KOPT-K1 (cell line): Measurements from ENCODE around the gene BEST1.
"Not testable (repeated sequence)": the region's sequence is repeated elsewhere in the genome, so short reads cannot be mapped to it uniquely, and the experiment has no call there.

Experiments
- H3K27ac ChIP-seq: fragments of 200-600 bp; sonication (generic); 2 replicates; pipeline ENCODE4 v1.5.1; 2016; ENCODE audit warnings: antibody characterized with exemption, mild to moderate bottlenecking, low read depth, low read length; ENCODE audit not compliant: poor library complexity, severe bottlenecking
- H3K36me3 ChIP-seq: fragments of 200-600 bp; sonication (generic); 2 replicates; pipeline ENCODE4 v1.5.1; 2017; ENCODE audit warnings: antibody characterized with exemption, mild to moderate bottlenecking, low read length, moderate library complexity; ENCODE audit not compliant: insufficient read depth
- H3K9me3 ChIP-seq: fragments of 200-600 bp; sonication (generic); 2 replicates; pipeline ENCODE4 v1.5.1; 2017; ENCODE audit warnings: antibody characterized with exemption, low read length, mild to moderate bottlenecking; ENCODE audit not compliant: insufficient read depth, poor library complexity, severe bottlenecking

The BEST1 gene

GRCh38 chr11:61951484-61952135 lies 1.5 kb downstream of the BEST1 start:
- no peaks in the 10 kb centered on the region for H3K9me3 ChIP-seq
- H3K36me3 ChIP-seq = no peaks in the 10 kb centered on the region
- H3K27ac ChIP-seq = no peak overlapping the region

- Histone ChIP-seq H3K27ac (no peak overlapping the region), H3K9me3 (no peaks in the 10 kb centered on the region)
Measured at GRCh38 chr11:61952882-61953281, 2.7 kb downstream of the BEST1 start.

GRCh38 chr11:61953632-61954031 lies 3.5 kb downstream of the BEST1 start:
- not testable (repeated sequence) for H3K36me3 ChIP-seq, H3K9me3 ChIP-seq, H3K27ac ChIP-seq

More at GRCh38 chr11:61952882-61953281, 2.7 kb downstream of the BEST1 start:
- no peaks in the 10 kb centered on the region for H3K36me3 ChIP-seq

GRCh38 chr11:61954106-61954850 lies 4.1 kb downstream of the BEST1 start:
- H3K27ac ChIP-seq = no peak overlapping the region

GRCh38 chr11:61954851-61955421 lies 4.8 kb downstream of the BEST1 start:
- no peak overlapping the region for H3K27ac ChIP-seq
- no peaks in the 10 kb centered on the region for H3K36me3 ChIP-seq
- H3K9me3 ChIP-seq = no peaks in the 10 kb centered on the region

More at GRCh38 chr11:61954106-61954850, 4.1 kb downstream of the BEST1 start:
- Histone ChIP-seq H3K9me3 (no peaks in the 10 kb centered on the region), H3K36me3 (no peaks in the 10 kb centered on the region)

GRCh38 chr11:61955422-61956135 lies 5.4 kb downstream of the BEST1 start:
- no peaks in the 10 kb centered on the region for H3K9me3 ChIP-seq
- no peaks in the 10 kb centered on the region for H3K36me3 ChIP-seq
- H3K27ac ChIP-seq = no peak overlapping the region

GRCh38 chr11:61956191-61957020 lies 6.3 kb downstream of the BEST1 start:
- Histone ChIP-seq H3K36me3 (no peaks in the 10 kb centered on the region), H3K9me3 (no peaks in the 10 kb centered on the region), H3K27ac (no peak overlapping the region)

- Histone ChIP-seq H3K9me3 (no peaks in the 10 kb centered on the region), H3K27ac (no peak overlapping the region), H3K36me3 (no peaks in the 10 kb centered on the region)
Measured at GRCh38 chr11:61957021-61957770, 7.0 kb downstream of the BEST1 start.

- H3K27ac ChIP-seq = no peak overlapping the region
- H3K9me3 ChIP-seq = no peaks in the 10 kb centered on the region
- H3K36me3 ChIP-seq = peaks cover 14% of the 10 kb centered on the region
Measured at GRCh38 chr11:61958590-61958989, 8.4 kb downstream of the BEST1 start.

GRCh38 chr11:61959114-61959513 lies 9.0 kb downstream of the BEST1 start:
- Histone ChIP-seq H3K9me3 (no peaks in the 10 kb centered on the region), H3K27ac (no peak overlapping the region), H3K36me3 (peaks cover 19% of the 10 kb centered on the region)

GRCh38 chr11:61959678-61960077 lies 9.5 kb downstream of the BEST1 start:
- H3K36me3 ChIP-seq = peaks cover 24% of the 10 kb centered on the region
- H3K27ac ChIP-seq = no peak overlapping the region
- no peaks in the 10 kb centered on the region for H3K9me3 ChIP-seq

- Histone ChIP-seq H3K9me3 (no peaks in the 10 kb centered on the region), H3K36me3 (peaks cover 33% of the 10 kb centered on the region), H3K27ac (no peak overlapping the region)
Measured at GRCh38 chr11:61960532-61960931, 10.4 kb downstream of the BEST1 start.

GRCh38 chr11:61961570-61962212 lies 11.5 kb downstream of the BEST1 start:
- Histone ChIP-seq H3K36me3 (peaks cover 45% of the 10 kb centered on the region), H3K27ac (no peak overlapping the region), H3K9me3 (no peaks in the 10 kb centered on the region)
